Osteocyte (in vitro differentiated cells): Measurements from ENCODE around the gene ULK1. TPM values are rescaled to one million over a fixed set of nuclear protein-coding genes. Genes with fewer than 3 reads are reported as not detected.
A peak's percentile ranks its signal among the peaks of the same experiment; 100 is the strongest.
"Not testable (repeated sequence)": the region's sequence is repeated elsewhere in the genome, so short reads cannot be mapped to it uniquely, and the experiment has no call there.

Experiments used
- DNase-seq: peaks from one replicate; pipeline ENCODE4 v3.0.0; 2021; ENCODE audit warnings: mixed read lengths; ENCODE audit not compliant: unreplicated experiment; ENCODE audit errors: extremely low spot score
- H3K27ac Mint-ChIP-seq: one replicate; pipeline ENCODE4 v1.8.0; 2021; ENCODE audit warnings: mild to moderate bottlenecking, mixed read lengths; ENCODE audit not compliant: unreplicated experiment
- H3K27me3 Mint-ChIP-seq: one replicate; pipeline ENCODE4 v1.8.0; 2021; ENCODE audit warnings: mixed read lengths; ENCODE audit not compliant: unreplicated experiment
- H3K36me3 Mint-ChIP-seq: one replicate; pipeline ENCODE4 v1.8.0; 2021; ENCODE audit warnings: mixed read lengths; ENCODE audit not compliant: unreplicated experiment
- H3K4me1 Mint-ChIP-seq: one replicate; pipeline ENCODE4 v1.8.0; 2021; ENCODE audit warnings: mixed read lengths; ENCODE audit not compliant: unreplicated experiment
- H3K4me3 Mint-ChIP-seq: one replicate; pipeline ENCODE4 v1.8.0; 2021; ENCODE audit warnings: mild to moderate bottlenecking, moderate library complexity, mixed read lengths; ENCODE audit not compliant: unreplicated experiment
- H3K9me3 Mint-ChIP-seq: one replicate; pipeline ENCODE4 v1.8.0; 2021; ENCODE audit warnings: mixed read lengths; ENCODE audit not compliant: unreplicated experiment
- CTCF ChIP-seq: fragments of 200-600 bp; sonication (generic); IDR thresholded peaks from 2 replicates; pipeline ENCODE4 v1.5.0; 2021; ENCODE audit warnings: antibody characterized with exemption, mild to moderate bottlenecking, moderate library complexity
- total RNA-seq: library from RNA; stranded (reverse); gene quantifications from 2 replicates; pipeline ENCODE4 v1.2.1, GENCODE V29; 2021

Gene ULK1
- total RNA-seq, 1 donor from 2014 or later, result 69.6 TPM

GRCh38 chr12:131949431-131950181 is 55.2 kb downstream of the ULK1 start, which contains the start of gene EP400:
EP400 (plus strand) TSS chr12:131949942; CDS start chr12:131960620, 10,678 bp downstream.
- peaks cover 4% of the 10 kb centered on the region for H3K36me3 Mint-ChIP-seq
- H3K9me3 Mint-ChIP-seq, result no peaks in the 10 kb centered on the region
- H3K4me1 Mint-ChIP-seq, result peaks cover 16% of the 10 kb centered on the region
- H3K4me3 Mint-ChIP-seq, result peak within 1 kb of the TSS; percentile 87
- no peaks in the 10 kb centered on the region for H3K27me3 Mint-ChIP-seq
- DNase-seq, result peak; percentile 97
- H3K27ac Mint-ChIP-seq, result peak within 1 kb of the TSS; percentile 81
- peak; percentile 57 for TF ChIP-seq CTCF

GRCh38 chr12:131950182-131950913 is 55.9 kb downstream of the ULK1 start:
- Mint-ChIP-seq H3K27me3 (no peaks in the 10 kb centered on the region), H3K36me3 (no peaks in the 10 kb centered on the region), H3K9me3 (no peaks in the 10 kb centered on the region), H3K4me3 (peak overlapping the region; percentile 87), H3K27ac (peak overlapping the region; percentile 76), H3K4me1 (peaks cover 16% of the 10 kb centered on the region)
- DNase-seq, result peak; percentile 85
- no peak for TF ChIP-seq CTCF

GRCh38 chr12:131953810-131954209 is 59.4 kb downstream of the ULK1 start:
- not testable (repeated sequence) for DNase-seq, H3K9me3 Mint-ChIP-seq, H3K36me3 Mint-ChIP-seq, H3K27me3 Mint-ChIP-seq, H3K4me3 Mint-ChIP-seq, H3K27ac Mint-ChIP-seq
- H3K4me1 Mint-ChIP-seq, result peaks cover 29% of the 10 kb centered on the region

DNA sequence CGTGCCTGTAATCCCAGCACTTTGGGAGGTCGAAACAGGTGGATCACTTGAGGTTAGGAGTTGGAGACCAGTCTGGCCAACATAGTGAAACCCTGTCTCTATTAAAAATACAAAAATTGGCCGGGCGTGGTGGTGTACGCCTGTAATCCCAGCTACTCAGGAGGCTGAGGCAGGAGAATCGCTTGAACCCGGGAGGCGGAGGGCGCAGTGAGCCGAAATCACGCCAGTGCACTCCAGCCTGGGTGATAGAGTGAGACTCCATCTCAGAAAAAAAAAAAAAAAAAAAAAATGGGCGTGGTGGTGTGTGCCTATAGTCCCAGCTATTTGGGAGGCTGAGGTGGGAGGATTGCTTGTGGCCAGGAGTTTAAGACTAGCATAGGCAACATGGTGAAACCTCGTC is 60.0 kb downstream of the ULK1 start:
- not testable (repeated sequence) for DNase-seq, H3K36me3 Mint-ChIP-seq, H3K27ac Mint-ChIP-seq, H3K4me3 Mint-ChIP-seq, H3K9me3 Mint-ChIP-seq, H3K27me3 Mint-ChIP-seq
- H3K4me1 Mint-ChIP-seq, result peaks cover 33% of the 10 kb centered on the region

DNA sequence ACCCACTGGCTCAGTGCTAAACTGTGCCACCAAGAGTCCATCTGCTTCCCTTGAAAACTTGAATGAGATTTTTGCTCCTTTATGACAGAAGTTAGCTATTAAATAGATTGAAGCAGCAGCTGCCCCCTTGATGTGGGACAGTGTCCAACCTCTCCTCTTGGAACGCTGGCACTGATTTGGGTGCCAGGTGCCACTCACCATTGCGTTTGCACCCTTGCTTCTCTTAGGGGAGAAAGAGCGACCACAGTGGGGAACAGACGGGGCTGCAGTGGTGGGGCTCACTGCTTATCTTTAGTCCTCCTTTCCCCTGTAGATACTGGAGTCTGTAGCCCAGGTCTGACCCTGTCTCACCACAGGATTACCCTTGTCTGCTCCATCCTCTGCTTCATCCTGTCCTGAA is 64.7 kb downstream of the ULK1 start:
- DNase-seq, result peak; percentile 42
- Mint-ChIP-seq H3K9me3 (no peaks in the 10 kb centered on the region), H3K36me3 (peaks cover 15% of the 10 kb centered on the region), H3K27ac (no peak overlapping the region), H3K4me1 (peaks cover 32% of the 10 kb centered on the region), H3K4me3 (no peak overlapping the region), H3K27me3 (no peaks in the 10 kb centered on the region)
- no peak for TF ChIP-seq CTCF
